GM23338 (cell line): ENCODE results near the gene MANEAL. TPM values are rescaled to one million over a fixed set of nuclear protein-coding genes. Genes with fewer than 3 reads are reported as not detected.

Experiments
- ATAC-seq: fragments of 200-7000 bp; cut with Tn5 transposase; 3 replicates; pipeline ENCODE4 v1.9.1; 2020
- DNase-seq: peaks from one replicate; pipeline ENCODE4 v3.0.0-alpha.2; 2015; ENCODE audit warnings: low spot score
- H2AFZ ChIP-seq: fragments of 200-600 bp; sonication (generic); 2 replicates; pipeline ENCODE4 v1.8.0; 2016; ENCODE audit warnings: antibody characterized with exemption, mild to moderate bottlenecking, moderate library complexity
- H3F3A ChIP-seq: fragments of 200-600 bp; sonication (generic); replicated peaks from 2 replicates; pipeline ENCODE4 v1.8.0; 2017; ENCODE audit warnings: antibody characterized with exemption, mixed run types, low read depth
- H3K27ac ChIP-seq: fragments of 200-600 bp; sonication (generic); 2 replicates; pipeline ENCODE4 v1.6.1; 2016; ENCODE audit warnings: low read depth
- H3K27me3 ChIP-seq: fragments of 200-600 bp; sonication (generic); 2 replicates; pipeline ENCODE4 v1.8.0; 2016; ENCODE audit warnings: mild to moderate bottlenecking, mixed run types, moderate library complexity; ENCODE audit not compliant: insufficient read depth
- H3K36me3 ChIP-seq: fragments of 200-600 bp; sonication (generic); 2 replicates; pipeline ENCODE4 v1.8.0; 2016; ENCODE audit warnings: mild to moderate bottlenecking; ENCODE audit not compliant: insufficient read depth
- H3K4me1 ChIP-seq: fragments of 200-600 bp; sonication (generic); 2 replicates; pipeline ENCODE4 v1.8.0; 2016; ENCODE audit warnings: mild to moderate bottlenecking, moderate library complexity; ENCODE audit not compliant: insufficient read depth
- H3K4me2 ChIP-seq: fragments of 200-600 bp; sonication (generic); 2 replicates; pipeline ENCODE4 v1.7.1; 2017; ENCODE audit warnings: mixed run types
- H3K4me3 ChIP-seq: fragments of 200-600 bp; sonication (generic); 2 replicates; pipeline ENCODE4 v1.6.1; 2016; ENCODE audit warnings: mixed run types
- H3K79me2 ChIP-seq: fragments of 200-600 bp; sonication (generic); replicated peaks from 2 replicates; pipeline ENCODE4 v1.8.0; 2017; ENCODE audit warnings: mild to moderate bottlenecking; ENCODE audit not compliant: insufficient read depth
- H3K9me2 ChIP-seq: fragments of 200-600 bp; sonication (generic); 2 replicates; pipeline ENCODE4 v1.8.0; 2017; ENCODE audit not compliant: insufficient read depth
- H4K20me1 ChIP-seq: fragments of 200-600 bp; sonication (generic); replicated peaks from 2 replicates; pipeline ENCODE4 v1.8.0; 2017; ENCODE audit warnings: mild to moderate bottlenecking; ENCODE audit not compliant: insufficient read depth
- H3K27ac Mint-ChIP-seq: 2 replicates; pipeline ENCODE4 v1.8.0; 2020; ENCODE audit warnings: inconsistent platforms, mild to moderate bottlenecking, moderate library complexity, mixed read lengths
- H3K27me3 Mint-ChIP-seq: 3 replicates; pipeline ENCODE4 v1.8.0; 2022; ENCODE audit warnings: low read depth, mild to moderate bottlenecking, moderate library complexity, mixed read lengths, inconsistent platforms; ENCODE audit not compliant: insufficient read depth, poor library complexity
- H3K36me3 Mint-ChIP-seq: 3 replicates; pipeline ENCODE4 v1.8.0; 2021; ENCODE audit warnings: low read depth, mild to moderate bottlenecking, inconsistent platforms, moderate library complexity, mixed read lengths
- H3K4me1 Mint-ChIP-seq: 3 replicates; pipeline ENCODE4 v1.8.0; 2020; ENCODE audit warnings: mild to moderate bottlenecking, inconsistent platforms, mixed read lengths
- H3K4me3 Mint-ChIP-seq: 3 replicates; pipeline ENCODE4 v1.8.0; 2021; ENCODE audit warnings: moderate library complexity, mild to moderate bottlenecking, inconsistent platforms, mixed read lengths
- H3K9me3 Mint-ChIP-seq: 3 replicates; pipeline ENCODE4 v1.8.0; 2020; ENCODE audit warnings: moderate library complexity, mild to moderate bottlenecking, inconsistent platforms, mixed read lengths
- CREB1 ChIP-seq: fragments of 250-450 bp; sonication (Bioruptor Pico); IDR thresholded peaks from 2 replicates; pipeline ENCODE4 v1.5.0; 2020; ENCODE audit warnings: low read depth, mild to moderate bottlenecking, moderate library complexity
- EZH2 ChIP-seq: fragments of 200-600 bp; sonication (generic); IDR thresholded peaks from one replicate; pipeline ENCODE4 v1.8.0; 2017; ENCODE audit warnings: antibody characterized with exemption, mild to moderate bottlenecking, low read depth; ENCODE audit not compliant: unreplicated experiment
- EZH2phosphoT487 ChIP-seq: fragments of 200-600 bp; sonication (generic); IDR thresholded peaks from one replicate; pipeline ENCODE4 v1.8.1; 2018; ENCODE audit warnings: antibody characterized with exemption; ENCODE audit not compliant: unreplicated experiment
- JUNB ChIP-seq: IDR thresholded peaks from one replicate; pipeline ENCODE4 v1.6.1; 2016; ENCODE audit warnings: antibody characterized with exemption; ENCODE audit not compliant: unreplicated experiment
- POLR2AphosphoS5 ChIP-seq: IDR thresholded peaks from 2 replicates; pipeline ENCODE4 v1.6.1; 2016; ENCODE audit warnings: antibody characterized with exemption, low read depth
- STAT1 ChIP-seq: IDR thresholded peaks from one replicate; pipeline ENCODE4 v1.6.1; 2016; ENCODE audit warnings: antibody characterized with exemption; ENCODE audit not compliant: unreplicated experiment
- ZNF462 ChIP-seq: fragments of 250-450 bp; sonication (Bioruptor Pico); IDR thresholded peaks from 2 replicates; pipeline ENCODE4 v1.5.0; 2020; ENCODE audit warnings: mild to moderate bottlenecking, moderate library complexity
- polyA plus RNA-seq: library from polyadenylated mRNA; unstranded; fragments of >200 nt; fragmentation: Nextera tagmentation; extraction: Ambion mirVana; gene quantifications from 2 replicates; pipeline ENCODE4 v1.2.1, GENCODE V29; 2016
- total RNA-seq: library from RNA; depleted of rRNA; stranded (reverse); fragments of >200 nt; shearing (Covaris generic); gene quantifications from 2 replicates; pipeline ENCODE4 v1.2.3, GENCODE V29; 2014
- TF ChIP-seq, protein P1 (sequence below): IDR thresholded peaks from one replicate; pipeline ENCODE4 v1.6.1; 2018; ENCODE audit warnings: antibody characterized with exemption; ENCODE audit not compliant: unreplicated experiment
- TF ChIP-seq, protein P2 (sequence below), 2 experiments: fragments of 200-600 bp in 1 of 2; sonication (generic) in 1 of 2; conservative IDR thresholded peaks; 2 replicates each; pipeline versions ENCODE4 v1.5.1 to v1.6.1; 2016 to 2017; ENCODE audit warnings: antibody characterized with exemption in 2 of 2, low read depth in 2 of 2, mild to moderate bottlenecking in 2 of 2, moderate library complexity in 1 of 2

The MANEAL gene
- total and polyA plus RNA-seq, 2 experiments from 2014 or later, result 2.3 to 8.1 TPM

DNA sequence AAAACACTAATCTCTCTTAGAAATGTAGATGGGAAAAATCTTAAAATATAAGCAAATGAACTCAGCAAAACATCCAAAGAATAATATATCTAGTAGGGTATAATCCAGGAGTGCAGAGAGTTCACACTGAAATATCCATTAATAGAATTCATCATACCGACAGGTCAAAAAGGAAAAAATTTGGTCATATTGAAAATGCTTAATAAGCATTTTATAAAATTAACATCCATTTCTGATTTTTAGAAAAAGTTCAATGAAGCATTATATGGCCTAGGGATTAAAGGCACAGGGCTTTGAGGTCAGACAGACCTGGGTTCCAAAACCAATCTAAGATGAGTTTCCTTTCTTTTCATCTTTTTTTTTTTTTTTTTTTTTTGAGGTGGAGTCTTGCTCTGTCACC lies 45.1 kb upstream of the MANEAL start (continued):
- TF ChIP-seq ZNF462 (CRISPR knock-in tag), result no peak
- no peak for TF ChIP-seq JUNB

DNA sequence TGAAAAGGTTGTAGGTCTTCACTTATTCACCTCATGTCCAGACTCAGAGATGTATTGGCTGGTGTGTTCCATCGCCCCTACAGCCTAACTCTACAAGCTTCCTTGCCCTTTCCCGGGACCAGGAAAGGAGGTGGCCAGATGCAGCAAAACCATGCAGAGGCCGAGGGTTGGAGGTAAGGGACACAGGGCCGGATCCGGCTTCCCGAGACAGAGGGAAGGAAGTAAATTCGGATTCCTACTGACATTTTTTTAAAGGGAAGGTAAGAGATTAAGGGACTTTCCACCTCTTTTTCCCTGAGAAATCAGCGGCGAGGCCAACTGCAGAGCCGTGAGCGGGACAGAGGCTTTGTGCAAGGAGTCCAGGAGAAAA lies 41.4 kb upstream of the MANEAL start:
- peaks cover 4% of the 10 kb centered on the region; the same call in 2 of the 3 replicates for H3K4me1 Mint-ChIP-seq
- DNase-seq (no peak), ATAC-seq (peak; percentile 5; the same call in 1 of the 3 replicates)
- H3K4me3 Mint-ChIP-seq, result peak overlapping the region; percentile 71
- no peaks in the 10 kb centered on the region for H3K36me3 Mint-ChIP-seq
- Histone ChIP-seq H3K4me2 (peak overlapping the region; percentile 78), H3K27me3 (peaks cover 72% of the 10 kb centered on the region), H3K36me3 (no peaks in the 10 kb centered on the region), H3F3A (peaks cover 4% of the 10 kb centered on the region; the same call in 1 of the 2 replicates), H4K20me1 (peaks cover 4% of the 10 kb centered on the region; the same call in 1 of the 2 replicates), H2AFZ (peak overlapping the region; percentile 87), H3K4me1 (no peaks in the 10 kb centered on the region), H3K27ac (no peak overlapping the region), H3K79me2 (no peaks in the 10 kb centered on the region), H3K4me3 (peak overlapping the region; percentile 61), H3K9me2 (no peaks in the 10 kb centered on the region)
- TF ChIP-seq POLR2AphosphoS5 (no peak), EZH2phosphoT487 (peak; percentile 53), CREB1 (CRISPR knock-in tag) (no peak), STAT1 (no peak), EZH2 (peak; percentile 64)
- TF ChIP-seq, protein P1, sequence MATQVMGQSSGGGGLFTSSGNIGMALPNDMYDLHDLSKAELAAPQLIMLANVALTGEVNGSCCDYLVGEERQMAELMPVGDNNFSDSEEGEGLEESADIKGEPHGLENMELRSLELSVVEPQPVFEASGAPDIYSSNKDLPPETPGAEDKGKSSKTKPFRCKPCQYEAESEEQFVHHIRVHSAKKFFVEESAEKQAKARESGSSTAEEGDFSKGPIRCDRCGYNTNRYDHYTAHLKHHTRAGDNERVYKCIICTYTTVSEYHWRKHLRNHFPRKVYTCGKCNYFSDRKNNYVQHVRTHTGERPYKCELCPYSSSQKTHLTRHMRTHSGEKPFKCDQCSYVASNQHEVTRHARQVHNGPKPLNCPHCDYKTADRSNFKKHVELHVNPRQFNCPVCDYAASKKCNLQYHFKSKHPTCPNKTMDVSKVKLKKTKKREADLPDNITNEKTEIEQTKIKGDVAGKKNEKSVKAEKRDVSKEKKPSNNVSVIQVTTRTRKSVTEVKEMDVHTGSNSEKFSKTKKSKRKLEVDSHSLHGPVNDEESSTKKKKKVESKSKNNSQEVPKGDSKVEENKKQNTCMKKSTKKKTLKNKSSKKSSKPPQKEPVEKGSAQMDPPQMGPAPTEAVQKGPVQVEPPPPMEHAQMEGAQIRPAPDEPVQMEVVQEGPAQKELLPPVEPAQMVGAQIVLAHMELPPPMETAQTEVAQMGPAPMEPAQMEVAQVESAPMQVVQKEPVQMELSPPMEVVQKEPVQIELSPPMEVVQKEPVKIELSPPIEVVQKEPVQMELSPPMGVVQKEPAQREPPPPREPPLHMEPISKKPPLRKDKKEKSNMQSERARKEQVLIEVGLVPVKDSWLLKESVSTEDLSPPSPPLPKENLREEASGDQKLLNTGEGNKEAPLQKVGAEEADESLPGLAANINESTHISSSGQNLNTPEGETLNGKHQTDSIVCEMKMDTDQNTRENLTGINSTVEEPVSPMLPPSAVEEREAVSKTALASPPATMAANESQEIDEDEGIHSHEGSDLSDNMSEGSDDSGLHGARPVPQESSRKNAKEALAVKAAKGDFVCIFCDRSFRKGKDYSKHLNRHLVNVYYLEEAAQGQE, result no peak
- TF ChIP-seq, protein P2, sequence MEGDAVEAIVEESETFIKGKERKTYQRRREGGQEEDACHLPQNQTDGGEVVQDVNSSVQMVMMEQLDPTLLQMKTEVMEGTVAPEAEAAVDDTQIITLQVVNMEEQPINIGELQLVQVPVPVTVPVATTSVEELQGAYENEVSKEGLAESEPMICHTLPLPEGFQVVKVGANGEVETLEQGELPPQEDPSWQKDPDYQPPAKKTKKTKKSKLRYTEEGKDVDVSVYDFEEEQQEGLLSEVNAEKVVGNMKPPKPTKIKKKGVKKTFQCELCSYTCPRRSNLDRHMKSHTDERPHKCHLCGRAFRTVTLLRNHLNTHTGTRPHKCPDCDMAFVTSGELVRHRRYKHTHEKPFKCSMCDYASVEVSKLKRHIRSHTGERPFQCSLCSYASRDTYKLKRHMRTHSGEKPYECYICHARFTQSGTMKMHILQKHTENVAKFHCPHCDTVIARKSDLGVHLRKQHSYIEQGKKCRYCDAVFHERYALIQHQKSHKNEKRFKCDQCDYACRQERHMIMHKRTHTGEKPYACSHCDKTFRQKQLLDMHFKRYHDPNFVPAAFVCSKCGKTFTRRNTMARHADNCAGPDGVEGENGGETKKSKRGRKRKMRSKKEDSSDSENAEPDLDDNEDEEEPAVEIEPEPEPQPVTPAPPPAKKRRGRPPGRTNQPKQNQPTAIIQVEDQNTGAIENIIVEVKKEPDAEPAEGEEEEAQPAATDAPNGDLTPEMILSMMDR (conservative IDR thresholded peaks at IDR 0.05; ENCODE audit: low read depth in 2 of 2), result no peak
- no peaks in the 10 kb centered on the region for H3K9me3 Mint-ChIP-seq
- no peak overlapping the region for H3K27ac Mint-ChIP-seq
- H3K27me3 Mint-ChIP-seq, result peaks cover 55% of the 10 kb centered on the region
